CD14-positive monocyte (primary cell): ENCODE results near the gene SPOPL. TPM values are rescaled to one million over a fixed set of nuclear protein-coding genes. Genes with fewer than 3 reads are reported as not detected.

Source experiments
- DNase-seq, 3 donors: peaks; one replicate each; pipeline ENCODE4 v3.0.0-alpha.2; 2011 to 2022
- H2AFZ ChIP-seq: 2 replicates; pipeline ENCODE4 v1.6.0; 2012; ENCODE audit warnings: mild to moderate bottlenecking, low read depth, low read length, inconsistent platforms; ENCODE audit not compliant: insufficient read depth, poor library complexity, severe bottlenecking
- H3K27ac ChIP-seq, 2 donors: 1 replicate in 1 of 2; 2 replicates in 1 of 2; pipeline ENCODE4 v1.5.1; 2012 to 2013; ENCODE audit warnings: low read length in 2 of 2, control low read depth in 1 of 2, inconsistent platforms in 1 of 2, low read depth in 1 of 2, mild to moderate bottlenecking in 1 of 2
- H3K27me3 ChIP-seq, 2 donors: one replicate each; pipeline versions ENCODE4 v1.6.0 to v1.6.1; 2011 to 2013; ENCODE audit warnings: low read length in 2 of 2; ENCODE audit not compliant: control insufficient read depth in 2 of 2, insufficient read depth in 2 of 2
- H3K36me3 ChIP-seq, 2 donors: replicated peaks in 1 of 2; 1 replicate in 1 of 2; 2 replicates in 1 of 2; pipeline versions ENCODE4 v1.5.1 to v1.6.1; 2012 to 2013; ENCODE audit warnings: low read length in 2 of 2, control low read depth in 1 of 2, inconsistent platforms in 1 of 2, mild to moderate bottlenecking in 1 of 2; ENCODE audit not compliant: insufficient read depth in 2 of 2, control insufficient read depth in 1 of 2
- H3K4me1 ChIP-seq, 2 donors: 1 replicate in 1 of 2; 2 replicates in 1 of 2; pipeline versions ENCODE4 v1.5.1 to v1.6.1; 2012 to 2013; ENCODE audit warnings: low read length in 2 of 2, control low read depth in 1 of 2, inconsistent platforms in 1 of 2, mild to moderate bottlenecking in 1 of 2, moderate library complexity in 1 of 2; ENCODE audit not compliant: insufficient read depth in 2 of 2, control insufficient read depth in 1 of 2
- H3K4me2 ChIP-seq: replicated peaks from 2 replicates; pipeline ENCODE3; 2012; ENCODE audit warnings: low read length, moderate library complexity, mild to moderate bottlenecking; ENCODE audit not compliant: poor library complexity, severe bottlenecking; ENCODE audit errors: extremely low read depth
- H3K4me3 ChIP-seq, 3 experiments: fragments of 200-600 bp in 1 of 3; sonication (generic) in 1 of 3; replicated peaks in 1 of 3; 1 replicate in 2 of 3; 2 replicates in 1 of 3; pipeline ENCODE4 v1.5.1; 2011 to 2013; ENCODE audit warnings: low read length in 3 of 3, mild to moderate bottlenecking in 3 of 3, control low read depth in 2 of 3, low read depth in 2 of 3, inconsistent platforms in 1 of 3, moderate library complexity in 1 of 3
- H3K79me2 ChIP-seq: 2 replicates; pipeline ENCODE4 v1.6.0; 2012; ENCODE audit warnings: mild to moderate bottlenecking, control low read depth, inconsistent platforms, low read length, moderate library complexity; ENCODE audit not compliant: insufficient read depth
- H3K9ac ChIP-seq: 2 replicates; pipeline ENCODE4 v1.6.0; 2017; ENCODE audit warnings: low read length, mild to moderate bottlenecking; ENCODE audit not compliant: insufficient read depth, poor library complexity, severe bottlenecking
- H3K9me3 ChIP-seq, 2 donors: replicated peaks in 1 of 2; 1 replicate in 1 of 2; 2 replicates in 1 of 2; pipeline versions ENCODE4 v1.5.1 to v1.6.1; 2012 to 2013; ENCODE audit warnings: low read length in 2 of 2, control low read depth in 1 of 2; ENCODE audit not compliant: control insufficient read depth in 1 of 2, insufficient read depth in 1 of 2
- H4K20me1 ChIP-seq: 2 replicates; pipeline ENCODE4 v1.6.0; 2012; ENCODE audit warnings: mild to moderate bottlenecking, low read length, control low read depth, moderate library complexity; ENCODE audit not compliant: insufficient read depth
- H3K27ac Mint-ChIP-seq, 7 donors: one replicate each; pipeline ENCODE4 v1.8.0; 2020; ENCODE audit warnings: mild to moderate bottlenecking in 7 of 7, mixed read lengths in 7 of 7, moderate library complexity in 6 of 7, inconsistent platforms in 2 of 7
- H3K27me3 Mint-ChIP-seq, 3 donors: one replicate each; pipeline ENCODE4 v1.8.0; 2021 to 2022; ENCODE audit warnings: low read depth in 3 of 3, mild to moderate bottlenecking in 3 of 3, mixed read lengths in 3 of 3, moderate library complexity in 3 of 3, inconsistent platforms in 1 of 3
- H3K36me3 Mint-ChIP-seq, 2 donors: one replicate each; pipeline ENCODE4 v1.8.0; 2020; ENCODE audit warnings: mixed read lengths in 2 of 2, inconsistent platforms in 1 of 2, mild to moderate bottlenecking in 1 of 2
- H3K4me1 Mint-ChIP-seq: one replicate; pipeline ENCODE4 v1.8.0; 2020; ENCODE audit warnings: mild to moderate bottlenecking, mixed read lengths
- H3K4me3 Mint-ChIP-seq, 2 donors: one replicate each; pipeline ENCODE4 v1.8.0; 2020; ENCODE audit warnings: mild to moderate bottlenecking in 2 of 2, mixed read lengths in 2 of 2, moderate library complexity in 1 of 2
- H3K9me3 Mint-ChIP-seq, 7 donors: one replicate each; pipeline ENCODE4 v1.8.0; 2020 to 2022; ENCODE audit warnings: mixed read lengths in 7 of 7, mild to moderate bottlenecking in 6 of 7, moderate library complexity in 6 of 7, inconsistent platforms in 2 of 7
- CTCF ChIP-seq: fragments of 200-600 bp; IDR thresholded peaks from one replicate; pipeline ENCODE4 v1.8.0; 2022; ENCODE audit warnings: antibody characterized with exemption, mild to moderate bottlenecking
- WGBS: methylation state at CpG from one replicate; pipeline ENCODE4 v1.1.5; 2013; ENCODE audit warnings: missing lambda C conversion rate; ENCODE audit not compliant: insufficient coverage; 5-methylcytosine and 5-hydroxymethylcytosine counted together
- intact Hi-C, 2 donors: fragments of 100-400 bp; cut with micrococcal nuclease; formaldehyde crosslinking; loops; one replicate each; pipeline versions ENCODE4 v1.15.0 to v1.15.1; 2023
- polyA plus RNA-seq, 3 donors: library from polyadenylated mRNA; depleted of rRNA in 1 of 3; unstranded in 2 of 3; stranded (reverse) in 1 of 3; fragments of 300-500 nt in 2 of 3; fragments of >200 nt in 1 of 3; fragmentation: Illumina TruSeq in 2 of 3; gene quantifications; 1 replicate in 2 of 3; 2 replicates in 1 of 3; pipeline ENCODE4 v1.2.3, GENCODE V29; 2012 to 2021

Gene SPOPL
- polyA plus RNA-seq, 3 donors, result 13.1 to 22.4 (median 18.1) TPM

GRCh38 chr2:138453815-138454214 is 47.8 kb upstream of the SPOPL start:
- no CpG with 5 or more reads among the region's 8 CpGs for WGBS
- H3K9me3 Mint-ChIP-seq, result peaks cover 0 to 15% (median 7%) of the 10 kb centered on the region in 7 donors

GRCh38 chr2:138454761-138455160 is 46.8 kb upstream of the SPOPL start:
- no peaks in the 10 kb centered on the region for H3K4me1 Mint-ChIP-seq
- WGBS, result no CpG with 5 or more reads among the region's 2 CpGs
- Histone ChIP-seq H2AFZ (no peak overlapping the region), H3K9me3 (peaks cover 0 to 4% of the 10 kb centered on the region in 2 donors), H3K4me3 (no peak overlapping the region), H3K79me2 (no peaks in the 10 kb centered on the region), H4K20me1 (no peaks in the 10 kb centered on the region), H3K27me3 (no peaks in the 10 kb centered on the region), H3K36me3 (no peaks in the 10 kb centered on the region), H3K4me1 (no peaks in the 10 kb centered on the region), H3K4me2 (no peak overlapping the region), H3K9ac (no peak overlapping the region), H3K27ac (no peak overlapping the region)
- intact Hi-C loops, result no loop called here
- H3K36me3 Mint-ChIP-seq, result no peaks in the 10 kb centered on the region
- H3K27me3 Mint-ChIP-seq, result no peaks in the 10 kb centered on the region
- H3K9me3 Mint-ChIP-seq, result peaks cover 4 to 18% (median 10%) of the 10 kb centered on the region in 7 donors
- no peak overlapping the region for H3K4me3 Mint-ChIP-seq
- no peak overlapping the region for H3K27ac Mint-ChIP-seq
- DNase-seq, result no peak
- TF ChIP-seq CTCF, result no peak

More at GRCh38 chr2:138453815-138454214, 47.8 kb upstream of the SPOPL start:
- Histone ChIP-seq H3K27me3 (no peaks in the 10 kb centered on the region), H3K79me2 (no peaks in the 10 kb centered on the region), H3K27ac (no peak overlapping the region), H3K4me3 (no peak overlapping the region), H3K4me1 (no peaks in the 10 kb centered on the region), H2AFZ (no peak overlapping the region), H3K36me3 (no peaks in the 10 kb centered on the region), H4K20me1 (no peaks in the 10 kb centered on the region), H3K9me3 (peaks cover 0 to 4% of the 10 kb centered on the region in 2 donors), H3K4me2 (no peak overlapping the region), H3K9ac (no peak overlapping the region)
- no peak overlapping the region for H3K4me3 Mint-ChIP-seq
- intact Hi-C loops, result no loop called here
- TF ChIP-seq CTCF, result no peak
- no peak overlapping the region for H3K27ac Mint-ChIP-seq
- H3K4me1 Mint-ChIP-seq, result no peaks in the 10 kb centered on the region
- no peak for DNase-seq
- no peaks in the 10 kb centered on the region for H3K27me3 Mint-ChIP-seq
- H3K36me3 Mint-ChIP-seq, result no peaks in the 10 kb centered on the region
